Lower leg skin (tissue), 3 donors: ENCODE data around the gene SPPL2A.

Experiments used
- POLR2A ChIP-seq, 2 donors: fragments of 450-650 bp; IDR thresholded peaks; one replicate each; pipeline ENCODE4 v1.6.1; 2016 to 2017; ENCODE audit warnings: antibody characterized with exemption in 2 of 2, mild to moderate bottlenecking in 1 of 2, moderate library complexity in 1 of 2
- TF ChIP-seq, protein P1 (sequence below), 3 donors: fragments of 450-650 bp; IDR thresholded peaks; one replicate each; pipeline ENCODE4 v1.5.1; 2016; ENCODE audit warnings: antibody characterized with exemption in 3 of 3, mild to moderate bottlenecking in 3 of 3, moderate library complexity in 2 of 3

DNA sequence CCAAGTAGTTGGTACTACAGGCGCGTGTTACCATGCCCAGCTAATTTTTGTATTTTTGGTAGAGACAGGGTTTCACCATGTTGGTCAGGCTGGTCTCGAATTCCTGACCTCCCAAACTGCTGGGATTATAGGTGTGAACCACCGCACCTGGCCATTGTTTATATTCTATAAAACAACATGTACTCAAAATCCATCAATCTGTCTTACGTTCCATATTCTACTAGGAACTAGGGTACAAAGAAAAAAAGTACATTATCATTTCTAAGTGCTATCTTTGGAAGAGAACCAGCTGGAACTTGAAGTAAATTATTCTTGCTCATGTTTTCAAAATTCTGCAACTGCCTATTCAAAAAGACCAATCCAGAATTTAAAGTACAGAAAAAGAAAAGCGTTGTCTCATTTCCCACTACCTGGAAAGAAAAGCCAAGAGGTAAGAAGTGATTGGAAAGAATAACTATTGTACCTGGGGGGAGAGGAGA, 15.2 kb downstream of the SPPL2A start:
- TF ChIP-seq, protein P1, sequence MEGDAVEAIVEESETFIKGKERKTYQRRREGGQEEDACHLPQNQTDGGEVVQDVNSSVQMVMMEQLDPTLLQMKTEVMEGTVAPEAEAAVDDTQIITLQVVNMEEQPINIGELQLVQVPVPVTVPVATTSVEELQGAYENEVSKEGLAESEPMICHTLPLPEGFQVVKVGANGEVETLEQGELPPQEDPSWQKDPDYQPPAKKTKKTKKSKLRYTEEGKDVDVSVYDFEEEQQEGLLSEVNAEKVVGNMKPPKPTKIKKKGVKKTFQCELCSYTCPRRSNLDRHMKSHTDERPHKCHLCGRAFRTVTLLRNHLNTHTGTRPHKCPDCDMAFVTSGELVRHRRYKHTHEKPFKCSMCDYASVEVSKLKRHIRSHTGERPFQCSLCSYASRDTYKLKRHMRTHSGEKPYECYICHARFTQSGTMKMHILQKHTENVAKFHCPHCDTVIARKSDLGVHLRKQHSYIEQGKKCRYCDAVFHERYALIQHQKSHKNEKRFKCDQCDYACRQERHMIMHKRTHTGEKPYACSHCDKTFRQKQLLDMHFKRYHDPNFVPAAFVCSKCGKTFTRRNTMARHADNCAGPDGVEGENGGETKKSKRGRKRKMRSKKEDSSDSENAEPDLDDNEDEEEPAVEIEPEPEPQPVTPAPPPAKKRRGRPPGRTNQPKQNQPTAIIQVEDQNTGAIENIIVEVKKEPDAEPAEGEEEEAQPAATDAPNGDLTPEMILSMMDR (IDR thresholded peaks at IDR 0.05) = no peak
- TF ChIP-seq POLR2A (IDR thresholded peaks at IDR 0.05) = no peak
